DMS79 treated with DMSO at 0.1 percent for 48 hours (cell line): ENCODE data around the gene NR5A1.

ENCODE experiments used
- DNase-seq: peaks from one replicate; lab custom pipeline; 2025; lab: John Stamatoyannopoulos, UW

Gene NR5A1

DNA sequence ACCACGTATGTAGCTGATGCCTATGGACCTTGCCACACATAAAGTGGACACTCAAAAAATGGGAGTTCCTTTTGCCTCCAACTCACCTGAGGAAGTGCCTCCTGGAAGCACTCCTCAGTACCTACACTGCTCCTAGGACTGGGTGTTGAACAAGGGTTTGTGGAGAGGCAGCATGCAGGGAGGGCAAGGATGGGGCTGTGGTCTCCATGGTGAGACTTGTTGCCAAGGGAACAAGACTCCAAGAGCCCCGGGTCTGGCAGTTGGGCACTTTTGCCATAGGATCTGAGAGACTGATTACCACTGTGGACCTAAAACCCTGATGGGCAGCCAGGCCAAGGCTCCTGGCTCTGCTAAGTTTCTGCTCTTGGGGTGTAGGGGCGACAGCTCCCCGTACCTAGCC is 6.9 kb upstream of the NR5A1 start:
- no peak for DNase-seq

DNA sequence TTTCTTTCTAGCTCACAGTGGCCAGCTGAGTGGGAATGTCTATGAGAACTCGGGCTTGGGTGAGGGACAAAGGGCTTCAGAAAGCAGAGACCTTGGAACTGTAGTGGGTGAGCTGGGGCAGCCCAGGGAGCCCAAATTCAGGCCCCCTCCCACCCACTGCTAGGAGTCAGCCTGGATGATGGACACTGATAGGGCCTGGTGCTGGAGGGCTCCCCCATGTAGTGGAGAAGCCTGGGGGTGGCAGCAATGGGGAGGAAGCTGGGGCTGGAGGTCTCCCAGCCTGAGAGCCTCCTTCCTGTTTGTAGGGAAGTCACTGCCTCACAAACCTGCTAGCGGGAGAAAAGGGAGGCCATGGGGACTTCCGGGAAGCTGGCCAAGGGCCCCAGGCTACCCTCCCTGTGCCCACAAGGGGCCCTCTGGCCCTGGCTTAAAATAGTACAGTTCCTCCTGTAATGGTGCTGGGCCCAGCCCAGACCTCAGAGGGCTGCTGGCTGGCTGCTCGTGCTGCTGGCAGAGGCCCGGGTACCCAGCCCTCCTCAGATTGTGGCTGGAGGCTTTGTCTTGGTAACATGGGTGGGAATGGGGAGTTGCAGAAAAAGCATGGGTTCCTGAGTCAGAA is 6.3 kb upstream of the NR5A1 start:
- DNase-seq: no peak

DNA sequence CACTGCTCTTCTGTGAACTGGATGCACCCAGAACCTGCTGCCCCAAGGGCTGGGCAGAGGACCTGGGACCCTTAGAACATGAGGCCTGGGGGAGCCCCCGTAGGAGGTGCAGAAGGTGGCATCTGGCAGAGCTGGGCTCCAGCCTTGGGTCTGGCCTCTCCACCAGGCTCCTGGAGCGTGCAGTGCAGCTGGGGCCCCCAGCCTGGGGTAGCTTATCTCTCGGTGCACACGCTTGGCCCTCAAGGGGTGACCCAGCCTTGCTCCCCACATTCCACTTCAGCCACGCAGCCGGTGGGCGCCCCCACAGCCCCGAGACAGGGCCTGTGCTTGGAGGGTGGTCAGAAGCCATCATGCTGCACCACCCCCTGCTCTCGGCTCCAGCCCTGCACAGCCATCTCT is 5.6 kb upstream of the NR5A1 start:
- no peak for DNase-seq

DNA sequence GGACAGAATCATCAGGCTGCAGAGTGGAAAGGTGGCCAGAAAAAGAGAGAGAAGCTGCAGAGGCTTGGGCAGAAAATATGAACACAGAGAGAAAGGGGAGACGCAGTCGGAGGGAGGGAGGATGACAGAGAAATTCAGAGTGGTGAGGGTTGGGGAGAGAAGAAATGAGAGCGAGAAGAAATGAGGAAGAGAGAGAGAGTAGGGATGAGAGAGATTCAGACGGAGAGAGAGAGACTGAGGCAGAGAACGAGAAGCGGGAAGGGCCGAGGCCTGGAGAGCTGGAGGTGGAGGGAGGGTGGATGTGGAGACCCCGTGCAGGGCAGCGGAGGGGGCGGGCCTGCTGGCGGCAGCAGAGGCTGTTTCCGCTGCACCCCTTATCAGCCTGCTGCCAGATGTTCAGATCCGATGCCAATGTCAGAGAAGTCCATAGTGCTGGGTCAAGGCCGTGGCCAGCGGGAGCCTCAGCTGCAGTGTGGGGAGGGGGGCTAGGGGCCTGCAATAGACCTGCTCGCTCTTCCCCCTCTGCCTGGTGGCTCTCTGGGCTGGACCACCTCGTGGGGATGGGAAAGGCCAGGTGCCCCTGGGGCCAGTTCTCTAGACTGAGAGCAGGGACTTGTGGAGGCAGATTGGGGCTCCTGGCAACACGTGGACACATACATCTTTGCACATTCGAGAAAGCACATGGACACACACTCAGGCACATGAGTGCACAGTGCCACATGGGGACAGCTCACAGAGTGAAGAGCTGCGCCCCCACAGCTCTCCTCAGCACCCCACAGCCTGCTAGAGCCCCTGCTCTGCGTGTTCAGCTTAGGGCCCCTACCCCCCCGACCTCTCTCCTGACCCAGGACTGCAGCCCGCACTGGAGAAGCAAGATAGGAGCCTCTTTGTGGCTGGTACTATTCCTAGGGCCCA is 4.9 kb upstream of the NR5A1 start:
- DNase-seq: no peak

DNA sequence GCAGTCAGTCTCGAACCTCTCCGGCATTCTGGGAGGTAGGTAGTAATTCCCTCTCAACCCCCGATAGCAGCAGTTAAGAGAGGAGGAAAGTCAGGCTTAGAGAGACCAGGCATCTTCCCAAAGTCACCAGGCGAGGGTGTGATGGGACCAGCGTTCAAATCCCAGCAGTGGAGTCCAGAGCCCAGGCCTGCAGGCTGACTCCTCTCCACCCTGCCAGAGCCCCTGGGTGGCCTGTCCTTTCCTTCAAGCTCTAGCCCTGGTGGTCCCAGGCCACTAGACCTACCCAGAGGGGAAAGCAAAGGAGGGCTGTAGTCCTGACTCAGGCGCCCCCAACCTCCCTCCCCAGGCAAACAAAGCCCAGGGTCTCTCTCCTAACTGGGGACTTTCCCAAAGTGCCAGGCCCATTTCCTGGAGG is 4.2 kb upstream of the NR5A1 start:
- no peak for DNase-seq

DNA sequence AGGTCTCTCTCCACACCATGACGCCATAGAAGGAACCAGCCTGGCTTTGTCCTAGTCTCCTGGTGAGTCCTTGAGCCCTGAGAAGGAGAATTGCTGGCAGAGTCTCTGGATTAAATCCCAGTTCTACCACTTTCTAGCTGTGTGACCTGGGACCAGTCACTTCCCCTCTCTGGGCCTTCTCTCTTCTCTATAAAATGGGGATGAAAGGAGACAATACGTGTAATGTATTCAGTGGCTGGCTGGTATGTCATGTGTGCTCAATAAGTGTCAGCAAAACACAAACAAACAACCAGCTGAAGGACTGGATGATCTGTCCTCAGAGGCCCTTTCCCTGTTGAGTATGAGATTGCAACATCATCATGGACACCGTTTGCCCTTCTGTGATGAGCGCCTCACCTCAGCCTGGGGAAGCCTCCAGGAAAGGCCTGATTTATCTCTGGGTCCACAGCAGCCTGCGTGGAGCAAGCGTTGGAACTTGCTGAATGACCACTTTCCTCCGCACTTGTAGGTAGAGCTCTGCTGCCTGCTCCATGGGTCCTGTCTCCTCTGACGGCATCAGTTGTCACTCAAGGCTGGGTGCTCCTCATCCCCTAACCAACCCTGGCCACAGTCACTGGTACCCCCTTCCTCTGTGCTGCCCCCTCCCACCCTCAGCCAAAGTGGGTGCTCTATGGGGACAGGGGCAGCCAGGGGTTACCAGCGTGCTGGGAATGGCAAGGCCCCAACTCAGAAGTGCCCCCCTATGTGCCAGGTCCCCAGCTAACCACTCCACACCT is 3.6 kb upstream of the NR5A1 start:
- DNase-seq: no peak

DNA sequence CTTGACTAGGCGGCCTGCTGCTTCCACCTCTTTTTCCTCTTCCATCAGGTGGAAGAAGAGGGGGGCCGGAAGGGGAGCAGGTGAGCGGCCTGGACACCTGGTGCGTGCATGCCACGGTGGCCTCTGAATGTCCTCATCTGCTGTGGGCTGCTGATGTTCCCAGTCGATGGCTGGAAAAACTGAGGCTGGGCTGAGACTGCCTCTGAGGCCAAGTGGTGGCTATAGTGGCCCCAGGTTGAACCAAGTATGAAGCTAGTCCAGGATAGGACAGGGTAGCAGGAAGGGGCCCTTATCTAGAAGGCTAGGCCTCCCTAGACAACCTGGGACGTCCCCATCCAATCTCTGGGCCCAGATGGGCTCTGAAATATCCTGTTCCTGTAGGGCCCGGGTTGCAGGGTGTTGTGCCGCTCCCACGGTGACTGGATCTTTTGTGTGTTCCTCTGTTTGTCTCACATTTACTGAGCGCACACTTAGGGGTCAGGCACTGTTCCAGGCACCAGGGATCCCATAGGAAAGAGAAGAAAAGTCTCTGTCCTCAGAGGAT is 753 bp upstream of the NR5A1 start:
- no peak for DNase-seq

DNA sequence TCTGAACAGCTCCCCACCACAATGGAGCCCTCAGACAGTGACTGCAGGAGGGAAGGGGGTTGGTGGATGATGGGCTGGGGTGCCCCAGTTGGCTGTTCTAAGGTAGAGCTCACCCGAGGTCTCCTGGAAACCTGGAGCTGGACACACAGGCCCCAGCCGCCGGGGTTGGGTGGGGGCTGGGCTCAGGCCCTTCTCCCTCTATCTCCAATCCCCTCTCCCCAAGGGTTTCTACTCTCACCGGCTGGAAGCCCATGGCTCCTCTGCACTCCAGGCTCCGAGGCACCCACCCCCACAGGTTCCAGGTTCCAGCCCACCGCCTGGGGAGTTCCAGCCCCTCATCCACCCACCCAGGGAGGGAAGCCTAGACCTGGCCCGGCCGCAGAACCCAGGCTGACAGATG is 766 bp downstream of the NR5A1 start:
- no peak for DNase-seq

DNA sequence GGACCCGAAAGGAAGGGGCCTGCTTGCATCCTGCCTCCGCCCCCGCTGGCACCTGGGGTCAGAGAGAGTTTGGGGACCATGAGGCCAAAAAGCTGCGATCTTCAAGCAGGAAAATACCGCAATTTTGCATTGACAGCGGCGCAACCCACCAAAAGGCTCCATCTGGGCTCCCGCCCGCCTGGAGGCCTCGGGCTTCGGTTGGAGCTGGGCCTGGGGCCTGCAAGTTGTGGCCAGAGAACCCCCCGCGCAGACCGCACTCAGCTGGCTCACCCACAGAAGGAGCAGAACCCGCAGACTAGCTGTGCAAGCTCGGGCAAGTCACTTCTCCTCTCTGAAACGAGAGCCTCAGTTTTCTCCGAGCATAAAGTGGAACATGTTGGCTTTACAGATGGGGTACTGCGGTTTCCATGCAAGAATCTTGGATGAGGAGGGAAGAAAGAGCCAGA is 1.3 kb downstream of the NR5A1 start:
- no peak for DNase-seq

DNA sequence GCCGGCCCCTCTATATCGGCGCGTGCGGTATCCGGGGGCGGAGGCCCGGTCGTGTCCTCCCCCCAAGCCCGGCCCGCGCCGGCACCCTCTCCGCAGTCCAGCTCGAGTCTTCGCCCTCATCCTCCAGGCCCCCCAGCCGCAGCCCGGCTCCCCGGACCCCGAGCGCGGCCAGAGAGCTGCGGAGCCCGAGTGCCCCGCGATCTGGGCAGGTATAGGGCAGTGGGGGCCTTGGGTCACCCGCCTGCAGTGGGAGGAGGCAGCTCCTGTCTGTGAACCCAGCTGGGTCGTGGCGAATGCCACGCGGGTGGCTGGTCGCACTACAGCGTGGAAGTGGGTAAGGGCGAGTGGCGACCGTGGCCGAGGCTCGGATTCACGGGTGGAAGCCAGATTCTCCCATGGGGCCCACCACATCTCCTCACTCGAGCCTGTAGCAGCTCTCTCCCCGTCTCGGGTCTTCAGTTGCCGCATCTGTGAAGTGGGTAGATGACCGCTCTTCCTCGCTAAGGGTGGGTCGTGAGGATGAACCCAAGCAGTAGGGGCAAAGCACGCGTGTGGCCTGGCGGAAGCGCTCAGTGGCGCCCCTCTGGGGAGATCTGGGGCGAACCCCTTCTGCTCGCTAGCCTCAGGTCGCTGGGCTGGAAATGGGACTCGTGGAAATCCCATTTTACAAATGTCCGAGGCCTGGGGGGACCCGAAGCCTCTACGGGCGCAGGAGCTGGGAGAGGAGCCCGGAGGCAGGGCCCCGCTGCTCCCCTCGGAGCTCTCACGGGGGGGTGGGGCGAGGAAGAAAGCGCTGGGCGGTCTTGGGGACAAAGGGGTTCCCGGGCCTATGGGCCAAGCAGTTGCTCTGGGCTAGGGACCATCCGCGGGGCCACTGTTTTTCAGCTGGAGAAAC is 1.9 kb downstream of the NR5A1 start:
- DNase-seq: no peak

DNA sequence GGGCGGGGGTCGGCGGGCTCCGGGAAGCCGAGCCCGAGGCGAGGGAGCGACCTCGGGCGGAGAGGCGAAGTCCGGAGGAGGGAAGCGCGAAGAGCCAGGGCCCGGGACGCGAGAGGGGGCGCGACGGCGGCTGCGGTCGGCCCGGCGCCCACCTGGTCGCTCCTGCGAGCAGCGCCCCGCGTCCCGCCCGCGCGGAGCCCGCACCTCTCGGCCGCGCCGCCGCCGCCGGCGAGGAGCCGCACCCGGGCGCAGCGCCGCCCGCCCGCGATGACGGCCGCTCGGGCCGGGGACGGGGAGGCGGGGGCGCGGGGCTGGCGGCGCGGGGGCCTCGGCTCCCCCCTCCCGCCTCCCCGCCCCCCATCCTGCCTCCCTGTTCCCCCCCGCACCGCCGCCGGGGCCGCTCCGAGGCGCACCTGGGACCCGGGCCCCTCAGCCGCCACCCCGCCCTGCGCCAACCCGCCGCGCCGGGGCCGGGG is 2.6 kb downstream of the NR5A1 start:
- DNase-seq: no peak

DNA sequence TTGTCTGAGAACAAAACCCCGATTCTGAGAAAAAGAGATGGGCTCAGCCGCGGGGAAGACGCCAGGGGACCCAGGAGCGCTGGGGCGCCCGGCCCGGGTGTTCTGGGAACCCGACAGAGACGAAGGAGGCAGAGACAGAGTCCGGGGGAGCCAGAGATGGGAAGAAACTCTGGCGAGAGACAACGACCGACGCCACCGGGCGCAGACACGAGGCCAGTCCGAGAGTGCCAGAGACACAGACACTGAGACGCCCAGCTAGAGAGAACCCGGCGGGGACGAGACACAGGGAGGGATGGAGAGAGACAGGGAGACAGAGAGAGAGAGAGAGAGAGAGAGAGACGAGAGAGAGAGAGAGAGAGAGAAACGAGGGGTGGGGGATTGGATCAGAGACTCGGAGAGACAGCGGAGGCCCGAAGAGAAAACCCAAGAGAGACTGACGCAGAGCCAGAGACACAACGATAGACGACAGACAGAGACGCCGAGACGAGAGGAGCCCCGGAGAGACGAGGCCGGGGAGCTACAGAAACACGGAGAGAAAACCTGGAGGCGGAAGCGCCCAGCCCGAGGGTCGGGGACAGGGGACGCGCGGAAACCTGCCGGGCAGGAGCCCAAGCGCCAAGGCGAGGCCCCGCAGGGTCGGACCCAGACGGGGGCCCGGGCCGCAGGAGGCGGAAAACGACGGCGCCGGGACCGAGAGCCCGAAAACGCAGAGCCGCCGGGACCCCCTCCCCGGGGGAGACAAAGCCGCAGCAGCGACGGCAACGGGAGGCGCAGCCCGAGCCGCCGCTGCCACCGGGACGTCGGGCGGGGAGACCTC is 3.3 kb downstream of the NR5A1 start:
- no peak for DNase-seq

DNA sequence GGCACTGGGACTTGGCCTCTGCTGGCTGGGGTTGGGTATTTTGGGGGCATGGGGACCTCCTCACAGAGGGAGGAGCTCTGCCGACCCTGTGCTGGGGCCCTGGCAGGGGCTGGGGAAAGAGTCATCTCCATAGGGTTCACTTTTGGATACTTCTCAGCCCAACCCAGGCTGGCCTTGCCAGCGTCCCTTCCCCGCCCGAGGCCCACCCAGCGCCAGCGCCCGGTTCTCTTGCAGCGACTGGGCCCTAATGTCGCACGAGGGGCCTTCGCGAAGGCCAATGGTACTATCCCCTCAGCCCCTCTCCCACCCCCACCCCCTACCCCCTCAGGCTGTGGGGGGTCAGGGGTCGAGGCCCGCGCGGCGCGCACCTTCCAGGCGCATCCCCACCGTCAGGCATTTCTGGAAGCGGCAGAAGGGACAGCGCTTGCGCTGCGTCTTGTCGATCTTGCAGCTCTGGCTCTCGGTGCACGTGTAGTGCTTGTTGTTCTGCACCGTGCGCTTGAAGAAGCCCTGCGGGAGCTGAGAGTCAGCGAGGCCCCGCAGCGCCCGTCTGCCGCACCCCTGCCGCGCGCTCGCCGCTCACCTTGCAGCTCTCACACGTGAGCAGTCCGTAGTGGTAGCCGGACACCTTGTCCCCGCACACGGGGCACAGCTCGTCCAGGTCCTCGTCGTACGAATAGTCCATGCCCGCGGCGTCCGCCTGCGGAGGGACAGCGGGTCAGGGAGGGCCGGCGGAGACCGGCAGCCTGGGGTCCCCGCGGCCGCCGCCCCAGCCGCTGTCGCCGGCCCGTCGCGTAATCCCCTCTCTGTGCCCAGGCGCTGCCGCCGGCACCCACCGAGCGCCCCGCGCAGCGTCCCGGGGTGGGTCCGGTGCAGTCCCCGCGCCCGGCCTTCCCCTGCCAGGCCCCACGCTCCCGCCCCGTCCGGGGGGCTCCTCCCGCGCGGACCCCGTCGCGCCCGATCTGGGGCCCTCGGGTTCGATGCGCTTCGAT is 4.2 kb downstream of the NR5A1 start:
- DNase-seq: no peak

DNA sequence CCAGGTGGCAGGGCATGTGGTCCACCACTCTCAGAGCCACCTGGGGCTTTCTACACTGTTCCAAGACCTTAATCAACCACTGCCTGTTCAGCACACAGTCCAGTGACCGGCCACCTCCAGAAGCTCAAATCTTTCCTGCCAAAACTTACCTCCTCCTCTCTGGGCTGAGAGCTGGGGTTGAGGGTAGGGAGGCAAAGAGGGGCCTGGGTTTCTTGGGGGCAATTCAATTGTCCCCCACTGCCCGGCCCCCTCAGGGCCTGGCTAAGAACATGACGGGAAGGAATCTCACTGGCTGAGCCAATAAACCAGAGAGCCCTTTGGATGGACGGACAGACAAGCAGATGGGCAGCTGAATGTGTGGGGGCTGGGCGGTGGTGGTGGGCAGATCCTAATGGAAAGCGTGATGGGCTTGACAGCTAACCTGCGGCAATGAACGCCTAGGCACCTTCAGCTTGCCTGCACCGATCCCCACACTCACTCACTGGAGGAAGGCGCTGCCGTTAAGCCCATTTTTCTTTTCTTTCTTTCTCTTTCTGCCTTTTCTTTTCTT is 5.4 kb downstream of the NR5A1 start:
- DNase-seq: no peak

DNA sequence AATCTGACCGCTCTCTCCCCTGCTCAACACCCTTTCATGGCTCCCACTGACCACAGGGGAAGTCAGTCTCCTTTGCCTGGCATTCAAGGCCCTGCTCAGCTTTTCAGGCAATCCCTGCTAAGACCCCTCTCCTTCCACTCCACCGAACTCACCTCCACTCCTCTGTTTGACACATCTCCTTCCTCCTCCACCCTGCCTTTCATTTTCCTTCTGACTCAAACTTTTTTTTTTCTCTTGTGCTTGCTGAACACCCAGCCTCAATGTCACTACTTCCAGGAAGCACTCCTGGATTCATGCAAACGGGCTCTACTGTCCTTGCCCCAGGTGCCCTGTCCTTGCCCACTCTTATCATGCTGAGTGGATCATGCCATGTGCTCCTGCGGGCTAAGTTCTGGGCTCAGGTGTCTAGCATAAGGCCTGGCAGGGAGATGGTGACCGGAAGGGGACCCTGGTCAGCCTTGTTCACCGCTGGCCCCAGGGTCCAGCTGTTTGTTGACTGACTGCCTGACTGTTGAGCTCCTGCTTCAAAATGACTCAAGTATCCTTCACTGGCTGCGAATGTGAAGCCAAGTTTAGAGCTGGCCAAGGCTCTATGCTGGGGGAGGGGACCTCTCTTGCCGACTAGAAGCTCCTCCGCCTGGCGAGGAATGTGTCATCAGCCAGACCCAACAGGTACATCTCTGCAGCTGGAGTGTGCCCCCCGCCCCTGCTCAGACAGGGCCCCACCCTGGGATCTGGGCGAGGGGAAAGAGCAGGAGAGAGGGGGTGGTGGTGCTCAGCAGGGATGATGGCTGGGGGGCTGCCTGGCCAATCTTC is 6.2 kb downstream of the NR5A1 start:
- DNase-seq: no peak

DNA sequence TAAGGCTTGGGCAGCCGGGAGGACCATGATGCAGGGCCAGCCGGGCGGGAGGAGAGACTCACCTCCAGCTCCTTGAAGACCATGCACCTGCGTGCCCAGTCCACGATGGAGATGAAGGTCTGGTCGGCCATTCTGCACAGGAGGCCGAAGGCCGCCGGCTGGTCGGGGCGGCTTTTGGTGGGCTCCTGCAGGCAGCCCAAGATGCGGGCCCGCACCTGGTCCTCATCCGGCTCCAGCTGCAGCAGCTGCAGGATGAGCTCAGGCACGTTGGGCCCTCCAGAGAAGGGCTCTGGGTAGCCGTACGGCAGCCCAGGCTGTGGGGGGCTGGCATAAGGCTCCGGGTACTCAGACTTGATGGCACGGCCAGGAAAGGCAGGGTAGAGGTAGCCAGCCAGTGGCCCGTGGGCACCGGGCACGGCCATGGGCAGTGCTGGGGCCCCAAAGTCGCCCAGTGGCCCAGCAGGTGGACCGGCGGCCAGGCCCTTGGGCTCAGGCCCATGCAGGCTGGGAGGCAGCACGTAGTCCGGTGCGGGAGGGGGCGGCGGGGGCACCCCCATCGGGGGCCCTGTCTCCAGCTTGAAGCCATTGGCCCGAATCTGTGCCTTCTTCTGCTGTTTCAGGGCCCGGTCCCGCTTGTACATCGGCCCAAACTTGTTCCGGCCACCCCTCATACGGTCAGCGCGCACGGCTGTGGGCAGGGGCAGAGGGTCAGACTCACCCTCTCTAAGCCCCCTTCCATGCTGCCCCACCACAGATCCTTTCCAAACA is 7.0 kb downstream of the NR5A1 start:
- no peak for DNase-seq

DNA sequence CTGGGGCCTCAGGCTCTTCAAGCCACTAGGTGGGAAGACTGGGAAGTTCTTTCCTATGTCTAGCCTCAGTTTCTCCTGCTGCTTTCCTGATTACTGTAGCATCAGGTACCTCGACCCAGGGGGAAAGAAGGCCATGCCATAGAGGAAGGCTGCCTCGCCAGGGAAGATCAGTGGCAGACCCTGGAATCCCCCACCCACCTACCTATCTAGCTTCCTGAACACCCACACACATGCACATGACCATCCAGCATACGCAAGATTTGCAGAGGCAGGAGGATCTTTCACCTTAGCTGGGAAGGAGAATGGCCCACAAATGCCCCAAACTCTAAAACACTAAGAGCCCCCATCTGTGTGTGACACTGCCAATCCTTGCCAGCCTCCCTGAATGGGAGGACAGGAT is 8.0 kb downstream of the NR5A1 start:
- DNase-seq: no peak
